BE2C (cell line): ENCODE data around the gene CPT1A.

Experiments
- DNase-seq: peaks from one replicate; pipeline ENCODE4 v3.0.0-alpha.2; 2020
- H3K27me3 ChIP-seq: fragments of 250-450 bp; sonication (Bioruptor Pico); 2 replicates; pipeline ENCODE4 v1.5.1; 2020; ENCODE audit warnings: mild to moderate bottlenecking
- H3K36me3 ChIP-seq: fragments of 250-450 bp; sonication (Bioruptor Pico); 2 replicates; pipeline ENCODE4 v1.5.1; 2020; ENCODE audit warnings: mild to moderate bottlenecking
- H3K4me1 ChIP-seq: fragments of 250-450 bp; sonication (Bioruptor Pico); 2 replicates; pipeline ENCODE4 v1.5.1; 2020
- H3K4me3 ChIP-seq: 2 replicates; pipeline ENCODE4 v1.5.1; 2011; ENCODE audit warnings: low read depth, low read length
- H3K9me3 ChIP-seq: fragments of 250-450 bp; sonication (Bioruptor Pico); 2 replicates; pipeline ENCODE4 v1.5.1; 2020
- CTCF ChIP-seq: IDR thresholded peaks from 2 replicates; pipeline ENCODE4 v1.5.1; 2012; ENCODE audit warnings: mild to moderate bottlenecking, low read depth, low read length

The CPT1A gene

GRCh38 chr11:68749229-68750123, 92.2 kb downstream of the CPT1A start:
- TF ChIP-seq CTCF = no peak
- H3K4me1 ChIP-seq = peaks cover 14% of the 10 kb centered on the region
- no peaks in the 10 kb centered on the region for H3K27me3 ChIP-seq
- H3K36me3 ChIP-seq = no peaks in the 10 kb centered on the region
- no peak overlapping the region for H3K4me3 ChIP-seq
- DNase-seq = no peak
- H3K9me3 ChIP-seq = no peaks in the 10 kb centered on the region

- H3K36me3 ChIP-seq = no peaks in the 10 kb centered on the region
- peaks cover 11% of the 10 kb centered on the region for H3K4me1 ChIP-seq
- no peaks in the 10 kb centered on the region for H3K27me3 ChIP-seq
- no peak overlapping the region for H3K4me3 ChIP-seq
- H3K9me3 ChIP-seq = no peaks in the 10 kb centered on the region
- DNase-seq = no peak
- no peak for TF ChIP-seq CTCF
Observed at GRCh38 chr11:68748061-68748460, 93.7 kb downstream of the CPT1A start.

- Histone ChIP-seq H3K36me3 (no peaks in the 10 kb centered on the region), H3K9me3 (no peaks in the 10 kb centered on the region)
- TF ChIP-seq CTCF = no peak
Observed at GRCh38 chr11:68743539-68743938, 98.2 kb downstream of the CPT1A start.

GRCh38 chr11:68741463-68741862, 100.3 kb downstream of the CPT1A start:
- DNase-seq = no peak
- Histone ChIP-seq H3K36me3 (no peaks in the 10 kb centered on the region), H3K4me1 (peaks cover 20% of the 10 kb centered on the region), H3K4me3 (no peak overlapping the region), H3K27me3 (no peaks in the 10 kb centered on the region), H3K9me3 (no peaks in the 10 kb centered on the region)
- no peak for TF ChIP-seq CTCF

More at GRCh38 chr11:68743539-68743938, 98.2 kb downstream of the CPT1A start:
- Histone ChIP-seq H3K27me3 (no peaks in the 10 kb centered on the region), H3K4me3 (no peak overlapping the region), H3K4me1 (peaks cover 23% of the 10 kb centered on the region)
- no peak for DNase-seq

GRCh38 chr11:68735646-68736045, 106.1 kb downstream of the CPT1A start:
- Histone ChIP-seq H3K36me3 (no peaks in the 10 kb centered on the region), H3K9me3 (no peaks in the 10 kb centered on the region), H3K4me1 (peaks cover 7% of the 10 kb centered on the region), H3K4me3 (no peak overlapping the region), H3K27me3 (no peaks in the 10 kb centered on the region)
- DNase-seq = no peak
- no peak for TF ChIP-seq CTCF

- Histone ChIP-seq H3K36me3 (no peaks in the 10 kb centered on the region), H3K4me1 (0 out of 2 replicates have a peak, but pooled peaks cover 6% of the 10 kb centered on the region), H3K4me3 (no peak overlapping the region), H3K27me3 (no peaks in the 10 kb centered on the region), H3K9me3 (no peaks in the 10 kb centered on the region)
- no peak for DNase-seq
- no peak for TF ChIP-seq CTCF
Observed at GRCh38 chr11:68735125-68735524, 106.6 kb downstream of the CPT1A start.
